GM21367 (cell line): Measurements from ENCODE around the gene STH.

Source experiments
- ATAC-seq: cut with Tn5 transposase; IDR thresholded peaks from one replicate; pipeline ENCODE4 v1.9.1; 2021; ENCODE audit not compliant: unreplicated experiment

Gene STH

DNA sequence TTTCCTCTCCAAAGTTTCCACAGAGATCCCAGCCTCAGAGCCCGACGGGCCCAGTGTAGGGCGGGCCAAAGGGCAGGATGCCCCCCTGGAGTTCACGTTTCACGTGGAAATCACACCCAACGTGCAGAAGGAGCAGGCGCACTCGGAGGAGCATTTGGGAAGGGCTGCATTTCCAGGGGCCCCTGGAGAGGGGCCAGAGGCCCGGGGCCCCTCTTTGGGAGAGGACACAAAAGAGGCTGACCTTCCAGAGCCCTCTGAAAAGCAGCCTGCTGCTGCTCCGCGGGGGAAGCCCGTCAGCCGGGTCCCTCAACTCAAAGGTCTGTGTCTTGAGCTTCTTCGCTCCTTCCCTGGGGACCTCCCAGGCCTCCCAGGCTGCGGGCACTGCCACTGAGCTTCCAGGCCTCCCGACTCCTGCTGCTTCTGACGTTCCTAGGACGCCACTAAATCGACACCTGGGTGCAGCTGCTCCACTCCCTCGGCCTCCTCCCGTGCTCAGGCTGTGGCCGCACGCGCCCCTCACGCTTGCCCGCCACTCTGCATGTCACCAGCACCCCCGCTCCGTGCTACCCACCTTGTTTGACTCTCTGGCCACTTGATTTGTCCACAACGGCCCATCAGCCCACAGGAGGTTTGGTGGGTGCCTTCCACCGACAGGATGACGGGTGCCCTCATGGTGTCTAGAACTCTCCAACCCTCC, 15.3 kb upstream of the STH start:
- ATAC-seq, result no peak

DNA sequence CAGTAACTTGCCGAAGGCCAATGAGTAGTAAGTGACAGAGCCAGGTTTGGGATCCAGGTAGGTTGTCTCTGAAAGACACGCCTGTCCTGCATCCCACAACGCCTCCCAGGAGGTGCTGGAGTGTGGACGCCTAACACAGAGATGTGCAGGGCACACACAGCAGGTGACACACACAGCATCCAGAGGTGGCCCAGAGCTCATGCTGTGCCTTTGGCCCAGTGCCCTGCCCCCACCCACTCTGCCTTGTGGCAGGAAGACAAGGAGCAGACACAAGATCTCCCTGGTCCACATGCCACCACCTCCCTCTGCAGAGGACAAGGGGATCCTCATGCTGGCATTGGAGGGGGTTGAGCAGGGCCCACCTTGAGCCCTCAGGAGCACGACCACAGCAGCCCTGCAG, 14.7 kb upstream of the STH start:
- ATAC-seq, result no peak

DNA sequence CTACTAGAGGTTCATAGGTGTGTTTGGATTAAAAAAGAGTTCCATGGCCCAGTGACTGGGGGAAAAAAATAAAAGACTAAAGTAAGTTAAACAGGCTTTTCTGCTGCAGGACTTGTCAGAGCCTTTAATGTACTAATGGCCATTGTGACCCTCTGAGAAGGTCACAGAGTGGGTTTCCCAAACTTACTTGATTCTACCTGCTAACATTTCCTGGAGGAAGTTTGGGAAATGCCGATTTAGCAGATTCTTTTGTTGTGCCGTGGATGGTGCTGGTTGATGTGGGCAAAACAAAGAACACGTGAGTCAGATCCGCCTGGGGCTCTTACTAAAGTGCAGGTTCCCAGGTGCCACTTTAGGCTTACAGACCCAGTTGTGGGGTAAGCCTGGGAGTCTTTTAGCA, 13.6 kb upstream of the STH start:
- ATAC-seq, result no peak

DNA sequence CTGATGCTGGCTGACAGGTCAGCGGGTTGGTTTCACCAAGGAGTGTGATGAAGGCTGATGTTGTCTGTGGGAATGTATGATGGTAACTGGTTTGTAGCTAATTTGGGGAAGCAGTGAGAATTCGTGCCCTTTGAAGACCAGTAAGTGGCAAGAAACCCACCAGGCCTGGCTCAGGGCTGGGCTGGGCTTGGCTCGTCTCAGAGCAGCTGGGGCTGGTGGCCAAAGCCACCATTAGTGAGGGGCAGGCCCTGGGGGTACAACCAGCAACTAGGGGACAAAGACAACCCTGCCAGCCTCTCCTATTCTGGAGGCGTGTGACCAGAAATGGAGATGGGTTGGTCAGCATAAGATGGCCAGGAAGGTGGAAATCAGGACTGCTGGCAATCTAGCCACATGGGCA, 13.0 kb upstream of the STH start:
- ATAC-seq, result no peak

DNA sequence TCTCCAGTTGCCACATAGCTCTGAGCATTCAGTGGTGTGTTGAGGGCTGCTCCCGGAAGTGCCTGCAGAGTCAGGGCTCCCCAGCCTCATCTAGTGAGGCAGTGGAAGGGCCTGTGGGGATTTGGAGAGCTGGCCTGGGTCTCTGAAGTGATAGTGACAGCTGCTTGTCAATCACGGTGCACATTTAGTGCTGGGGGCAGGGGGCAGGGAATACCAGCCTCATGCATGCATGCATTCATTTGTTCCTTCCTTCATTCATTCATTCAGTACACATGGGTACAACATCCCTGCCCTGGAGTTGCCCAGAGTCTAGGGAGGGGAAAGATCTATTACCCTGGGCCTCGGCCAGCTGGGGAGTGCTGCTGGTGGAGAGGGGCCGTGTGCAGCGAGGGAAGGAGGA, 11.3 kb upstream of the STH start:
- ATAC-seq, result no peak

DNA sequence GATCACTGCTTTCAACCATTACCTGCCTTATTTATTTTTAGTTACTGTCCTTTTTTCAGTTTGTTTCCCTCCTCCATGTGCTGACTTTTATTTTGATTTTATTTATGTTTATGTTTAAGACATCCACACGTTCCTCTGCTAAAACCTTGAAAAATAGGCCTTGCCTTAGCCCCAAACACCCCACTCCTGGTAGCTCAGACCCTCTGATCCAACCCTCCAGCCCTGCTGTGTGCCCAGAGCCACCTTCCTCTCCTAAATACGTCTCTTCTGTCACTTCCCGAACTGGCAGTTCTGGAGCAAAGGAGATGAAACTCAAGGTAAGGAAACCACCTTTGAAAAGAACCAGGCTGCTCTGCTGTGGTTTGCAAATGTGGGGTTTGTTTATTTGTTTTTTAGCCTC, 9.3 kb upstream of the STH start:
- ATAC-seq, result no peak

DNA sequence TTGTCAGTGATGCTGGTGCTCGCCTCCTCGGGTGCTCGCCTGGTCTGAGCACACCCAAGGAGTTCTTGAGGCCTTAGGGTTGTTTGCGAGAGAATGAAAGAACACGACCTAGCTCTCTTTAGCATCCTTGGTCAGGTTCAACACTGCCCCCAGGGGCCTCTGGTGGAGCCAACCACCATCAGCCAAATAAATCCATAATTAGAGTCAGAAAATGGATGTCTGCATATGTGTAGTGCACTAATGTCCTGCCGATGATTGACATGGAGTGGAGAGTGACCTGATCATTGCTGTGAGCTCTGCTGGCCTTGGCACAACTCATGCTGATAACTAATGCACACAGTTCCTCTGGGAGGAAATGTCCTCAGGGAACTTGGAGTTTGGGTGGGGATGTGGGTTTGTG, 8.2 kb upstream of the STH start:
- ATAC-seq, result no peak

DNA sequence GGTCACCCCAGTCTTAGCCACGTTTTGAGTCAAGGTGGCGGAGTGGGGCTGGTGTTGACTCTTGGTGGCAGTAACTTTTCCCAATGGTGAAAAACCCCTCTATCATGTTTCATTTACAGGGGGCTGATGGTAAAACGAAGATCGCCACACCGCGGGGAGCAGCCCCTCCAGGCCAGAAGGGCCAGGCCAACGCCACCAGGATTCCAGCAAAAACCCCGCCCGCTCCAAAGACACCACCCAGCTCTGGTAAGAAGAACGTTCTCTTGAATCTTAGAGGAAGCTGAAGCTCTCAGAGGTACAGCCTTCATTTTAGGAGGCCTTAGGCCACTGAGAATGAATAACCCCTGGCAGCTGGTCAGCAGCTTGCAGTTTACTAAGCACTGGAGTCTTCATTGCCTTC, 7.7 kb upstream of the STH start:
- no peak for ATAC-seq

DNA sequence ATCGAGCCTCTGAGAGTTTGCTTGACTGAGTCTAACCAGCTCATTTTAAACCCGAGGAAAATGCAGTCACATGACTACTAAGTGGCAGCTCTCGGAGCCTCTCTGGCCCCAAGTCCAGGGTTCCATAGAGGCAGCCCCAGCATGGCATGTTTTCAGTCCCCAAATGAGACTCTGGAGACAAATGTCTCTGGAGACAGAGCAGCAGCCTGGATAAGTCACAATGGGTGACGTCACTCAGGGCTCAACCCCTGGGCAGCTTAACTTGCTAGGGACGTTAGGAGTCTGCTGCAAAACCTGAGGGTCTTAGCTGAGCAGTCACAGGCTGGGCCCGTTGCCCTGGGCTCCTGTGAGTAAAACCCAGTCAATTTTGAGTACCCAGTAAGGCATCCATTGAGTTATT, 6.9 kb upstream of the STH start:
- no peak for ATAC-seq

DNA sequence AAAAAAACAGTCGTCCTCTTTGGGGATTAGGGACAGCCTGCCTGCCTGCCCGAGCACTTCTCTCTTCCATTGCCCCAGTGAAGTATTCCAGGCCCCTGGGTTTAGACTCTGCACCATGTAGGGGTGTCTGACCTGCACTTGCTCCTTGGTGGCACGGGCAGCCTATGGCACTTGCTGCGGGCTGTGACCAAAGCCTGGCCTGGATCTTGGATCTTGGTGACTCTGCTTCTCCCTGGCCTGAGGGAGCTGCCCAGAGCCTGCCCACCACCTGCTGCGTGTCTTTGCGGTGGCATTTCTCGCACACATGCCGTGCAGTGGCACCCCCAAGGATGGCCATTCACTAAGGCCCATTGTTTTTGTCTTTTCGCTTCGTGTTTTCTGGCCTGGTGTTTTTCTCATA, 6.1 kb upstream of the STH start:
- ATAC-seq, result no peak

DNA sequence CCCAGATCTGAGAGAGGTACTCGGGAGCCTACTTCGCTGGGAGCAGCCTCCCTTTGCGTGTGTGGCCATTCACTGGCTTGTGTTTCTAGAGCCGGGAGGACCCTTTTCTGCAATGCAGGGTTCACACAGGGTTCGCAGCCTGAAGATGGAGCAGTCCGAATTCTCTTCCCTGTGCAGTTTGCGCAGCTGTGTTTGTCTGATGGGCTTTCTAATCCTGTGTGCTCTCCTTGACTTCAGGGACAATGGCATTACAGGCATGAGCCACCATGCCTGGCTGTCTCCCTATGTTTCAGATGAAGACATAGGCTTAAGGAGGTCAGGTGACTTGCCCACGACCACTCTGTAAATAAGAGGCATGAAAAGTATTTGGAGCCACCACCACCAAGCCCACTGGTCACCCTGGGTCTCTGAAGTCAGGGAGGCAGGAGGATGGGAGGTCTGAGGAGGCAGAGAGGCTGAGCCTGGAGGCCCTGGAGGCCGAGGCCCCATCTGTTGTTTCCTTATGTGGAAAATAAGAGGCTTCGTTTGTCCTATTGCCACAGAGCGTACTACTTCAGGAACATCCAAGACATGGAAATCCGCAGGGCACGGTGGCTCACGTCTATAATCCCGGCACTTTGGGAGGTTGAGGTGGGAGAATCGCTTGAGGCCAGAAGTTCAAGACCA, 5.0 kb upstream of the STH start:
- no peak for ATAC-seq

DNA sequence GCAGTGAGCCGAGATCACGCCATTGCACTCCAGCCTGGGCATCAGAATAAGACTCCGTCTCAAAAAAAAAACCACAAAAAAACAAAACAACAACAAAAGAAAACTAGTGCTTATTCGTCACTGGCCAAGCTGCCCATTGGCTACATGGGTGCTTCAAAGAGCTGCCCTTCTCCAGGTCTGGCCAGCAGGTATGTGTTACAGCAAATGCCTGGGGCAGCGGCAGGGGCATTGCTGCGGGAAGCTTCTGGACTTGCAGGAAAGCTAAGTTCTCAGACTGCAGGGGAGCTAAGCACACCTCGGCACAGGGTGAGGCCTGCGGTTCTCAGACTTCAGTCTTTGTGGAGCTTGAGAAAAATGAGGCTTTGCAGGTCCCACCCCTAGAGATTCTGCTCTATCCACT, 4.1 kb upstream of the STH start:
- no peak for ATAC-seq

DNA sequence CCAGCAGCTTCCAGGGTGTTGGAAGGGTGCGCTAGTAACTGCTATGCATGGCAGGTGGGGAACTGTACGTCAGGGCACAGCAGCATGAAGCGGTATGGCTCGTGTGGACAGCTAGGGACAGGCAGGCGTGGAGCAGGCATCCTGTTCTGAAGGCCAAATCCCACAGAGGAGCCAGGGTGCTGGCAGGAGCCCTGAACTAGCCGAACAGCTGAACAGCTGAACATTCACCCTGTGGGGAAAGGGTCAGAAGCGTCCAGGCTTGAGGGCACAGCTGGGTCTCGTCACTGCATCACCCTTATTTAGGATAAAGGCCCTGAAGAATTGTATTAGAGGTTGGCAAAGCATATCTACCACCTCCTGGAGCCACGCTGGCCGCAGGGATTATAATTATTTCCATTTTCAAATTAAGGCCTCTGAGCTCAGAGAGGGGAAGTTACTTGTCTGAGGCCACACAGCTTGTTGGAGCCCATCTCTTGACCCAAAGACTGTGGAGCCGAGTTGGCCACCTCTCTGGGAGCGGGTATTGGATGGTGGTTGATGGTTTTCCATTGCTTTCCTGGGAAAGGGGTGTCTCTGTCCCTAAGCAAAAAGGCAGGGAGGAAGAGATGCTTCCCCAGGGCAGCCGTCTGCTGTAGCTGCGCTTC, 3.3 kb upstream of the STH start:
- no peak for ATAC-seq

DNA sequence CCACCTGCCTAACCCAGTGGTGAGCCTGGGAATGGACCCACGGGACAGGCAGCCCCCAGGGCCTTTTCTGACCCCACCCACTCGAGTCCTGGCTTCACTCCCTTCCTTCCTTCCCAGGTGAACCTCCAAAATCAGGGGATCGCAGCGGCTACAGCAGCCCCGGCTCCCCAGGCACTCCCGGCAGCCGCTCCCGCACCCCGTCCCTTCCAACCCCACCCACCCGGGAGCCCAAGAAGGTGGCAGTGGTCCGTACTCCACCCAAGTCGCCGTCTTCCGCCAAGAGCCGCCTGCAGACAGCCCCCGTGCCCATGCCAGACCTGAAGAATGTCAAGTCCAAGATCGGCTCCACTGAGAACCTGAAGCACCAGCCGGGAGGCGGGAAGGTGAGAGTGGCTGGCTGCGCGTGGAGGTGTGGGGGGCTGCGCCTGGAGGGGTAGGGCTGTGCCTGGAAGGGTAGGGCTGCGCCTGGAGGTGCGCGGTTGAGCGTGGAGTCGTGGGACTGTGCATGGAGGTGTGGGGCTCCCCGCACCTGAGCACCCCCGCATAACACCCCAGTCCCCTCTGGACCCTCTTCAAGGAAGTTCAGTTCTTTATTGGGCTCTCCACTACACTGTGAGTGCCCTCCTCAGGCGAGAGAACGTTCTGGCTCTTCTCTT, 2.6 kb upstream of the STH start:
- ATAC-seq, result no peak

DNA sequence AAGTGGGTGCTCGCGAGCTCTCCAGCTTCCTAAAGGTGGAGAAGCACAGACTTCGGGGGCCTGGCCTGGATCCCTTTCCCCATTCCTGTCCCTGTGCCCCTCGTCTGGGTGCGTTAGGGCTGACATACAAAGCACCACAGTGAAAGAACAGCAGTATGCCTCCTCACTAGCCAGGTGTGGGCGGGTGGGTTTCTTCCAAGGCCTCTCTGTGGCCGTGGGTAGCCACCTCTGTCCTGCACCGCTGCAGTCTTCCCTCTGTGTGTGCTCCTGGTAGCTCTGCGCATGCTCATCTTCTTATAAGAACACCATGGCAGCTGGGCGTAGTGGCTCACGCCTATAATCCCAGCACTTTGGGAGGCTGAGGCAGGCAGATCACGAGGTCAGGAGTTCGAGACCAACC, 1.9 kb upstream of the STH start:
- ATAC-seq, result no peak

DNA sequence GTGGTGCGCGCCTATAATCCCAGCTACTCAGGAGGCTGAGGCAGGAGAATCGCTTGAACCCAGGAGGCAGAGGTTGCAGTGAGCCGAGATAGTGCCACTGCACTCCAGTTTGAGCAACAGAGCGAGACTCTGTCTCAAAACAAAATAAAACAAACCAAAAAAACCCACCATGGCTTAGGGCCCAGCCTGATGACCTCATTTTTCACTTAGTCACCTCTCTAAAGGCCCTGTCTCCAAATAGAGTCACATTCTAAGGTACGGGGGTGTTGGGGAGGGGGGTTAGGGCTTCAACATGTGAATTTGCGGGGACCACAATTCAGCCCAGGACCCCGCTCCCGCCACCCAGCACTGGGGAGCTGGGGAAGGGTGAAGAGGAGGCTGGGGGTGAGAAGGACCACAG, 1.4 kb upstream of the STH start:
- no peak for ATAC-seq

DNA sequence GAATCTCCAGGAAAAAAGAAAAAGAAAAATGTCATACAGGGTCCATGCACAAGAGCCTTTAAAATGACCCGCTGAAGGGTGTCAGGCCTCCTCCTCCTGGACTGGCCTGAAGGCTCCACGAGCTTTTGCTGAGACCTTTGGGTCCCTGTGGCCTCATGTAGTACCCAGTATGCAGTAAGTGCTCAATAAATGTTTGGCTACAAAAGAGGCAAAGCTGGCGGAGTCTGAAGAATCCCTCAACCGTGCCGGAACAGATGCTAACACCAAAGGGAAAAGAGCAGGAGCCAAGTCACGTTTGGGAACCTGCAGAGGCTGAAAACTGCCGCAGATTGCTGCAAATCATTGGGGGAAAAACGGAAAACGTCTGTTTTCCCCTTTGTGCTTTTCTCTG, 845 bp downstream of the STH start:
- no peak for ATAC-seq

DNA sequence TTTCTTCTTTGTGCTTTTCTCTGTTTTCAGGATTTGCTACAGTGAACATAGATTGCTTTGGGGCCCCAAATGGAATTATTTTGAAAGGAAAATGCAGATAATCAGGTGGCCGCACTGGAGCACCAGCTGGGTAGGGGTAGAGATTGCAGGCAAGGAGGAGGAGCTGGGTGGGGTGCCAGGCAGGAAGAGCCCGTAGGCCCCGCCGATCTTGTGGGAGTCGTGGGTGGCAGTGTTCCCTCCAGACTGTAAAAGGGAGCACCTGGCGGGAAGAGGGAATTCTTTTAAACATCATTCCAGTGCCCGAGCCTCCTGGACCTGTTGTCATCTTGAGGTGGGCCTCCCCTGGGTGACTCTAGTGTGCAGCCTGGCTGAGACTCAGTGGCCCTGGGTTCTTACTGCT, 1.2 kb downstream of the STH start:
- no peak for ATAC-seq

DNA sequence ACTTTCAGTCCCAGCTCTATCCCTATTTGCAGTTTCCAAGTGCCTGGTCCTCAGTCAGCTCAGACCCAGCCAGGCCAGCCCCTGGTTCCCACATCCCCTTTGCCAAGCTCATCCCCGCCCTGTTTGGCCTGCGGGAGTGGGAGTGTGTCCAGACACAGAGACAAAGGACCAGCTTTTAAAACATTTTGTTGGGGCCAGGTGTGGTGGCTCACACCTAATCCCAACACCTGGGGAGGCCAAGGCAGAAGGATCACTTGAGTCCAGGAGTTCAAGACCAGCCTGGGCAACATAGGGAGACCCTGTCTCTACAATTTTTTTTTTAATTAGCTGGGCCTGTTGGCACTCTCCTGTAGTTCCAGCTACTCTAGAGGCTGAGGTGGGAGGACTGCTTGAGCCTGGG, 1.7 kb downstream of the STH start:
- no peak for ATAC-seq

DNA sequence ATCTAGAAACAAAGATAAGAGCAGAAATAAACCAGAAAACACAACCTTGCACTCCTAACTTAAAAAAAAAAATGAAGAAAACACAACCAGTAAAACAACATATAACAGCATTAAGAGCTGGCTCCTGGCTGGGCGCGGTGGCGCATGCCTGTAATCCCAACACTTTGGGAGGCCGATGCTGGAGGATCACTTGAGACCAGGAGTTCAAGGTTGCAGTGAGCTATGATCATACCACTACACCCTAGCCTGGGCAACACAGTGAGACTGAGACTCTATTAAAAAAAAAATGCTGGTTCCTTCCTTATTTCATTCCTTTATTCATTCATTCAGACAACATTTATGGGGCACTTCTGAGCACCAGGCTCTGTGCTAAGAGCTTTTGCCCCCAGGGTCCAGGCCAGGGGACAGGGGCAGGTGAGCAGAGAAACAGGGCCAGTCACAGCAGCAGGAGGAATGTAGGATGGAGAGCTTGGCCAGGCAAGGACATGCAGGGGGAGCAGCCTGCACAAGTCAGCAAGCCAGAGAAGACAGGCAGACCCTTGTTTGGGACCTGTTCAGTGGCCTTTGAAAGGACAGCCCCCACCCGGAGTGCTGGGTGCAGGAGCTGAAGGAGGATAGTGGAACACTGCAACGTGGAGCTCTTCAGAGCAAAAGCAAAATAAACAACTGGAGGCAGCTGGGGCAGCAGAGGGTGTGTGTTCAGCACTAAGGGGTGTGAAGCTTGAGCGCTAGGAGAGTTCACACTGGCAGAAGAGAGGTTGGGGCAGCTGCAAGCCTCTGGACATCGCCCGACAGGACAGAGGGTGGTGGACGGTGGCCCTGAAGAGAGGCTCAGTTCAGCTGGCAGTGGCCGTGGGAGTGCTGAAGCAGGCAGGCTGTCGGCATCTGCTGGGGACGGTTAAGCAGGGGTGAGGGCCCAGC, 2.6 kb downstream of the STH start:
- no peak for ATAC-seq

DNA sequence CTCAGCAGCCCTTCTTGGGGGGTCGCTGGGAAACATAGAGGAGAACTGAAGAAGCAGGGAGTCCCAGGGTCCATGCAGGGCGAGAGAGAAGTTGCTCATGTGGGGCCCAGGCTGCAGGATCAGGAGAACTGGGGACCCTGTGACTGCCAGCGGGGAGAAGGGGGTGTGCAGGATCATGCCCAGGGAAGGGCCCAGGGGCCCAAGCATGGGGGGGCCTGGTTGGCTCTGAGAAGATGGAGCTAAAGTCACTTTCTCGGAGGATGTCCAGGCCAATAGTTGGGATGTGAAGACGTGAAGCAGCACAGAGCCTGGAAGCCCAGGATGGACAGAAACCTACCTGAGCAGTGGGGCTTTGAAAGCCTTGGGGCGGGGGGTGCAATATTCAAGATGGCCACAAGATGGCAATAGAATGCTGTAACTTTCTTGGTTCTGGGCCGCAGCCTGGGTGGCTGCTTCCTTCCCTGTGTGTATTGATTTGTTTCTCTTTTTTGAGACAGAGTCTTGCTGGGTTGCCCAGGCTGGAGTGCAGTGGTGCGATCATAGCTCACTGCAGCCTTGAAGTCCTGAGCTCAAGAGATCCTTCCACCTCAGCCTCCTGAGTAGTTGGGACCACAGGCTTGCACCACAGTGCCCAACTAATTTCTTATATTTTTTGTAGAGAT, 3.4 kb downstream of the STH start:
- ATAC-seq, result no peak
